NCI-H446 treated with DMSO at 0.1 percent for 48 hours (cell line): ENCODE measurements around the gene GRAP2.
A peak's percentile ranks its signal among the peaks of the same experiment; 100 is the strongest.

Experiments used
- DNase-seq: peaks from one replicate; lab custom pipeline; 2025; lab: John Stamatoyannopoulos, UW

The GRAP2 gene

GRCh38 chr22:40015358-40015976 lies 114.6 kb downstream of the GRAP2 start:
- no peak for DNase-seq

GRCh38 chr22:40018051-40018450 lies 117.2 kb downstream of the GRAP2 start:
- DNase-seq = no peak

DNA sequence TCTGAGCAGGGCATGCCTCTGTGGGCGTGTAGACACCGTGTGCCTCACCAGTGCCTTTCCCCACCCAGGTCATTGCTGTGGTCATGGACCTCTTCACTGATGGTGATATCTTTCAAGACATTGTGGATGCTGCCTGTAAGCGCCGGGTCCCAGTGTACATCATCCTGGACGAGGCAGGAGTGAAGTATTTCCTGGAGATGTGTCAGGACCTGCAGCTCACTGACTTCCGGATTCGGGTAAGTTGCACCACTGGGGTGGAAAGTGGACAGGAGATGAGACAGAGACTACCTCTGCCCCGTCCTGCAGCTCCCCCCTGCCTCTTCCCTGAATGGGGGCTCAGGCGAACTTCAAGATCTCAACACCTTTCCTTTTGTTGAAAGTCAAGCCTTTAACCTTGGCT lies 118.2 kb downstream of the GRAP2 start:
- no peak for DNase-seq

DNA sequence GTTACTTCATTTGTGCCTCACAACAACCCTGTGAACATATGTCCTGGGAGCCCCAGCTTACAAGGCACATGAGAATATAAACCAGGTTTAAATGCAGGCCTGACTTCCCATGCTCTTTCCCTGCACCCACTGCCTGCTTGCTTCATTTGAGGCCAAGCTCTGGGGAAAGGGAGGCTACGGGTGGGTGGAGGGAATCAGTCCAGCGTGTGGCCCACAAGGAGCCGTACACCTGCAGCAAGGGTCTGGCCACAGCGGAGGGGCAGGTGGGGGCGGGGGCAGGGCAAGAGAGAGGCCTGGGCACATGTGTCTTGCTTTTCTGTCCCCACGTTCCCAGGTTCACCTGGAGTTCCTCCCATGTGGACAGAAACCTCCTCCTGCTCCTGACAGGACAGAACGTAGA lies 120.1 kb downstream of the GRAP2 start:
- no peak for DNase-seq

DNA sequence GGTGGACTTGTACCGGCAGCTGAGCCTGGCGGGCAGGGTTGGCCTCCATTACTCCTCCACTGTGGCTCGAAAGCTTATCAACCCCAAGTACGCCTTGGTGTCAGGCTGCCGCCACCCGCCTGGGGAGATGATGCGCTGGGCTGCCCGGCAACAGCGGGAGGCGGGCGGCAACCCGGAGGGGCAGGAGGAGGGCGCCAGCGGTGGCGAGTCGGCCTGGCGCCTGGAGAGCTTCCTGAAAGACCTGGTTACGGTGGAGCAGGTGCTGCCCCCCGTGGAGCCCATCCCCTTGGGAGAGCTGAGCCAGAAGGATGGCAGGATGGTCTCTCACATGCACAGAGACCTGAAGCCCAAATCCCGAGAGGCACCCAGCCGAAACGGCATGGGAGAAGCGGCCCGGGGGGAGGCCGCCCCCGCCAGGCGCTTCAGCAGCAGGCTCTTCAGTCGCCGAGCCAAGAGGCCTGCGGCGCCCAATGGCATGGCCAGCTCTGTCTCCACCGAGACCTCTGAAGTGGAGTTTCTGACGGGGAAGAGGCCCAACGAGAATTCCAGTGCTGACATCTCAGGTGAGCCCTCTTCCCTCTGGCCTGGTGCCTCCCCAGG lies 120.6 kb downstream of the GRAP2 start:
- no peak for DNase-seq

- peak; percentile 29 for DNase-seq
Observed at GRCh38 chr22:40022536-40023240, 121.8 kb downstream of the GRAP2 start.
